ENCODE data around the gene XRCC3.

DNA sequence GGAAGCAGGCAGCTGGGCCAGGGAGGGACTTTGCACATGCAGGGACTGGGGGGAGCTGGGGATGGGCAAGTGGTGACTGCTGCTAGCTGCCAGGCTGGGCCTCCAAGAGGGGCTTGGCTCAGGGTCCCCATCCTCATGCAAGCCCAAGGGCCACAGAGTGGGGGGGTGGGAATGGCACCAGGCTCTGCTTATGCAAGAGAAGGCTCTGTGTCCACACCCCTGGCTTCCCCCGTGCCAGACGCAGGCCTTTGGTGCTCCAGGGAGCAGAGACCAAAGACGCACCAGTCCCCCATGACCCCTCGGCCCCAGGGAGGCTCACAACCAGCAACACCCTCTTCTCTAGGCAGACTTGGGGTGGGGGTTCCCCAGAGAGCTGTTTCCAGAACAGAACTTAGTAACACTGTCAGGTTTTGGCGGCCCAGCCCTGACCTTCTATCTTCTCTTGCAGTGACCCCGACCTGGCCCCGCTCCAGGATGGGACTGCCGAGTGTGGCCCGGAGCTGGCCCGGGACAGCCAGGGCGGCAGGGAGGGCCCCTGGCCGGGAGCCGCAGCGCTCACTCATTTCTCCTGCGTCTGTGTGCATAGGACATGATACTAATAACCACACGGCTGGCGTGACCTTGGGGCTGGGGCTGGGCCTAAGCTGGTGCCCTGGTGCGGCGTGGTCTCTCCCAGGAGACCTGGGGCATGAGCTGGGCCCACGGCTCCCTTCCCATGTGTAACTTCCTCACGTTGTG is 14.3 kb downstream of the XRCC3 start:
- no peak for TF ChIP-seq SRF (IDR thresholded peaks at IDR 0.05; ENCODE audit: low read depth in 2 of 2, low read length in 2 of 2)
- no peak; the same call in 1 of the 2 replicates for TF ChIP-seq POLR2A (IDR thresholded peaks at IDR 0.05; ENCODE audit: low read depth, low read length)
- TF ChIP-seq EZH2 (IDR thresholded peaks at IDR 0.05; ENCODE audit: borderline replicate concordance, control insufficient read depth, low read depth, low read length) = no peak
- TF ChIP-seq RAD21 (IDR thresholded peaks at IDR 0.05; ENCODE audit: insufficient read depth, low read depth, low read length) = no peak
- no peak for TF ChIP-seq EGR1 (IDR thresholded peaks at IDR 0.05; ENCODE audit: borderline replicate concordance in 1 of 2, low read depth in 2 of 2, low read length in 2 of 2)
- no peak for TF ChIP-seq ATF2 (IDR thresholded peaks at IDR 0.05; ENCODE audit: low read length)
